A673 (cell line): ENCODE measurements around the gene SLMAP. TPM values are rescaled to one million over a fixed set of nuclear protein-coding genes. Genes with fewer than 3 reads are reported as not detected.

Source experiments
- BruUV-seq: library from RNA; stranded (reverse); fragments of 400-500 nt; replicated peaks from 2 replicates; lab custom pipeline; 2021; lab: Mats Ljungman, UMichigan
- CTCF ChIA-PET: fragments of 300-600 bp; sonication (Branson Sonifier 250); formaldehyde crosslinking; loops from one replicate; lab custom pipeline; 2022; ENCODE audit warnings: antibody characterized with exemption; lab: Charles Lee
- POLR2A ChIA-PET: fragments of 300-600 bp; sonication (Branson Sonifier 250); formaldehyde crosslinking; loops from one replicate; lab custom pipeline; 2022; ENCODE audit warnings: antibody characterized with exemption; ENCODE audit not compliant: low non-redundant PET; lab: Charles Lee
- DNase-seq: peaks from one replicate; pipeline ENCODE4 v3.0.0-alpha.2; 2015; ENCODE audit warnings: low spot score
- H3K27ac ChIP-seq: fragments of 200-600 bp; sonication (generic); 2 replicates; pipeline ENCODE4 v1.5.1; 2016; ENCODE audit warnings: mixed run types, low read depth, mild to moderate bottlenecking, mixed read lengths, antibody characterized with exemption, low read length; ENCODE audit not compliant: poor library complexity, severe bottlenecking
- H3K27me3 ChIP-seq: fragments of 200-600 bp; sonication (generic); replicated peaks from 2 replicates; pipeline ENCODE4 v1.6.1; 2017; ENCODE audit warnings: mixed run types, low read depth, mild to moderate bottlenecking, mixed read lengths, antibody characterized with exemption, low read length; ENCODE audit not compliant: insufficient read depth, poor library complexity
- H3K36me3 ChIP-seq: fragments of 200-600 bp; sonication (generic); 2 replicates; pipeline ENCODE4 v1.6.1; 2016; ENCODE audit warnings: mixed run types, mild to moderate bottlenecking, mixed read lengths, antibody characterized with exemption, low read length; ENCODE audit not compliant: insufficient read depth, poor library complexity, severe bottlenecking
- H3K4me1 ChIP-seq: fragments of 200-600 bp; sonication (generic); 2 replicates; pipeline ENCODE4 v1.6.1; 2017; ENCODE audit warnings: mixed run types, mild to moderate bottlenecking, mixed read lengths, antibody characterized with exemption, low read length; ENCODE audit not compliant: insufficient read depth, poor library complexity, severe bottlenecking
- H3K4me3 ChIP-seq: fragments of 200-600 bp; sonication (generic); 2 replicates; pipeline ENCODE4 v1.5.1; 2016; ENCODE audit warnings: low read depth, mixed run types, mild to moderate bottlenecking, mixed read lengths, low read length; ENCODE audit not compliant: poor library complexity, severe bottlenecking
- H3K9me3 ChIP-seq: fragments of 200-600 bp; sonication (generic); 2 replicates; pipeline ENCODE4 v1.6.1; 2016; ENCODE audit warnings: mixed run types, low read depth, mild to moderate bottlenecking, mixed read lengths, antibody characterized with exemption, low read length; ENCODE audit not compliant: poor library complexity, severe bottlenecking
- EZH2 ChIP-seq: fragments of 200-600 bp; sonication (generic); IDR thresholded peaks from 2 replicates; pipeline ENCODE4 v1.6.1; 2017; ENCODE audit warnings: borderline replicate concordance, low read depth, mild to moderate bottlenecking, mixed read lengths, antibody characterized with exemption, low read length; ENCODE audit not compliant: poor library complexity, severe bottlenecking
- intact Hi-C: fragments of 100-400 bp; cut with micrococcal nuclease; formaldehyde crosslinking; loops from one replicate; pipeline ENCODE4 v1.10.0; 2022; ENCODE audit not compliant: unreplicated experiment
- total RNA-seq: library from RNA; stranded (reverse); gene quantifications from 2 replicates; pipeline ENCODE4 v1.2.3, GENCODE V29; 2021
- TF ChIP-seq, protein P1 (sequence below): fragments of 300-800, 200-600 bp; sonication (generic); conservative IDR thresholded peaks from 2 replicates; pipeline ENCODE4 v1.5.1; 2017; ENCODE audit warnings: low read depth, mild to moderate bottlenecking, antibody characterized with exemption, low read length, moderate library complexity, mixed read lengths

Gene SLMAP
- total RNA-seq, 1 experiment from 2014 or later: 32.4 TPM

DNA sequence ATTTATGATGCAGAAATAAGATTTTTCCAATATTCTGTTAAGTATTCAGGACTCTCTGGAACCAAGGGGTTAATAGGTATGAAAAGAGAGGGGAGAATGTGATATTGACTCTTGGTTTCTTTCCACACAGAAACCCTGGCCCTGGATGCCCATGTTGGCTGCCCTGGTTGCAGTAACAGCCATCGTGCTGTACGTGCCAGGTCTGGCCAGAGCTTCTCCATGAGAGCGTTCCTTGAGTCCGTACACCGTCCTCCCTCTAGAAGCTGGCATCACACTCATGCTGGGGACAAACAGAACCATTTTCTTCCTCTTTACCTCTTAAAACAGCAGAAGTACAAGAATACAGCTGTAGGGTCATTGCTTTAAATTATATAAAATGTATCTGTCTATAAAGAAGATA, 171.1 kb downstream of the SLMAP start:
- Histone ChIP-seq H3K9me3 (no peaks in the 10 kb centered on the region), H3K4me1 (no peaks in the 10 kb centered on the region), H3K27ac (no peak overlapping the region), H3K27me3 (no peaks in the 10 kb centered on the region), H3K36me3 (no peaks in the 10 kb centered on the region), H3K4me3 (no peak overlapping the region)
- BruUV-seq: no TSS peak
- DNase-seq: no peak
- intact Hi-C loops: no loop called here
- POLR2A ChIA-PET: no interaction called here
- TF ChIP-seq, protein P1, sequence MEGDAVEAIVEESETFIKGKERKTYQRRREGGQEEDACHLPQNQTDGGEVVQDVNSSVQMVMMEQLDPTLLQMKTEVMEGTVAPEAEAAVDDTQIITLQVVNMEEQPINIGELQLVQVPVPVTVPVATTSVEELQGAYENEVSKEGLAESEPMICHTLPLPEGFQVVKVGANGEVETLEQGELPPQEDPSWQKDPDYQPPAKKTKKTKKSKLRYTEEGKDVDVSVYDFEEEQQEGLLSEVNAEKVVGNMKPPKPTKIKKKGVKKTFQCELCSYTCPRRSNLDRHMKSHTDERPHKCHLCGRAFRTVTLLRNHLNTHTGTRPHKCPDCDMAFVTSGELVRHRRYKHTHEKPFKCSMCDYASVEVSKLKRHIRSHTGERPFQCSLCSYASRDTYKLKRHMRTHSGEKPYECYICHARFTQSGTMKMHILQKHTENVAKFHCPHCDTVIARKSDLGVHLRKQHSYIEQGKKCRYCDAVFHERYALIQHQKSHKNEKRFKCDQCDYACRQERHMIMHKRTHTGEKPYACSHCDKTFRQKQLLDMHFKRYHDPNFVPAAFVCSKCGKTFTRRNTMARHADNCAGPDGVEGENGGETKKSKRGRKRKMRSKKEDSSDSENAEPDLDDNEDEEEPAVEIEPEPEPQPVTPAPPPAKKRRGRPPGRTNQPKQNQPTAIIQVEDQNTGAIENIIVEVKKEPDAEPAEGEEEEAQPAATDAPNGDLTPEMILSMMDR: no peak
- TF ChIP-seq EZH2: no peak
- CTCF ChIA-PET: no interaction called here

DNA sequence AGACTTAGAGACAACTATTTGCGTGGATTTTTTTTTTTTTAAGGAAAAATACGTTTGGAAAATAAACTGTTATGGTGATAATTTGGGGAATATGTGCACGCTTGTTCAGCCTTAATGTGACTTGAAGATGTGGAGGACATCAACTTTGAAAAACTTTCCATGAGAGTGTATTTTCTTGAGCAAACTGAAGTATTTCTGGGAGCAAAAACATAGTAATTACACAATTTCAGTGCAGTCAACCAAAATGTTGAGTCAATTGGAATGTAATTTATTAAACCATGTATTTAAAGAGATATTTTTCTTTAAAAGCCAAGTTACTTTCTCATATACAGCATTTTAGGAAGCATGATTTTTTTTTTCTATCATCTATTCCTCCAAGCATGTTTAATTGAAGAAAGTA, 171.8 kb downstream of the SLMAP start:
- no peak overlapping the region for H3K27ac ChIP-seq
- H3K4me3 ChIP-seq: no peak overlapping the region
- ChIA-PET CTCF (no interaction called here), POLR2A (no interaction called here)
- no peak for DNase-seq
- H3K36me3 ChIP-seq: no peaks in the 10 kb centered on the region
- no peaks in the 10 kb centered on the region for H3K27me3 ChIP-seq
- H3K9me3 ChIP-seq: no peaks in the 10 kb centered on the region
- no peak for TF ChIP-seq EZH2
- TF ChIP-seq, protein P1: no peak
- no TSS peak for BruUV-seq
- no peaks in the 10 kb centered on the region for H3K4me1 ChIP-seq
- intact Hi-C loops: no loop called here

DNA sequence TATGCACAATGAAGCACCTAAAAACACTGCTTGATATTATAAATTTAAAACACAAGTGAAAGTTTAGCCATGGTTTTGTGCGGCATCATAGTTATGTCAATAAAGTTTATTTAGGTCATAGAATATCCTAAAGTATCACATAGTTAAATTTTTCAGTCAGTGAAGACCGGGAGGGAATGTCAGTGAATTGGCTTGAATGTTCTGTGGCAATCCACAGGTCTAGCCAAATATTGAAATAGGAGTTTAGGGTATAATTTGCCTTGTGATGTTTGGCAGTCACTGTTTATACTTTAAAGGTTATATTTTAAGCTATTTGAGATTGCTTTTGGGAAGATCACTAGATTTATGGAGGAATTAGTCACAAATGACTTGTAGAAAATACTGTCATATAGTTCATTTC, 172.4 kb downstream of the SLMAP start:
- POLR2A ChIA-PET: no interaction called here
- no peak overlapping the region for H3K27ac ChIP-seq
- no peaks in the 10 kb centered on the region for H3K27me3 ChIP-seq
- BruUV-seq: no TSS peak
- no peak overlapping the region for H3K4me3 ChIP-seq
- no peaks in the 10 kb centered on the region for H3K9me3 ChIP-seq
- no peak for DNase-seq
- TF ChIP-seq, protein P1: no peak
- H3K36me3 ChIP-seq: no peaks in the 10 kb centered on the region
- H3K4me1 ChIP-seq: no peaks in the 10 kb centered on the region
- intact Hi-C loops: no loop called here
- CTCF ChIA-PET: no interaction called here
